C4-2B (cell line): ENCODE measurements around the gene RYR3.
"Not testable (repeated sequence)": the region's sequence is repeated elsewhere in the genome, so short reads cannot be mapped to it uniquely, and the experiment has no call there.

Experiments used
- H3K27ac ChIP-seq: fragments of 450-650 bp; 2 replicates; pipeline ENCODE4 v1.5.1; 2017
- CTCF ChIP-seq: fragments of 450-650 bp; conservative IDR thresholded peaks from 2 replicates; pipeline ENCODE4 v1.5.1; 2017; ENCODE audit warnings: mild to moderate bottlenecking
- ZFX ChIP-seq: fragments of 450-650 bp; IDR thresholded peaks from 2 replicates; pipeline ENCODE4 v1.6.1; 2017

RYR3 gene

GRCh38 chr15:33561407-33561806 is 250.6 kb downstream of the RYR3 start:
- no peak overlapping the region for H3K27ac ChIP-seq
- TF ChIP-seq ZFX (no peak), CTCF (no peak)

- TF ChIP-seq ZFX (no peak), CTCF (no peak)
- no peak overlapping the region for H3K27ac ChIP-seq
Observed at GRCh38 chr15:33561967-33562366, 251.2 kb downstream of the RYR3 start.

GRCh38 chr15:33565094-33565493 is 254.3 kb downstream of the RYR3 start:
- no peak overlapping the region for H3K27ac ChIP-seq
- TF ChIP-seq ZFX (no peak), CTCF (no peak)

- no peak for TF ChIP-seq CTCF
- no peak for TF ChIP-seq ZFX
Observed at GRCh38 chr15:33567652-33568051, 256.9 kb downstream of the RYR3 start.

GRCh38 chr15:33569036-33569435 is 258.3 kb downstream of the RYR3 start:
- TF ChIP-seq ZFX: no peak
- no peak for TF ChIP-seq CTCF
- H3K27ac ChIP-seq: no peak overlapping the region

More at GRCh38 chr15:33567652-33568051, 256.9 kb downstream of the RYR3 start:
- no peak overlapping the region for H3K27ac ChIP-seq

GRCh38 chr15:33577911-33578310 is 267.1 kb downstream of the RYR3 start:
- not testable (repeated sequence) for H3K27ac ChIP-seq

- no peak overlapping the region for H3K27ac ChIP-seq
- no peak for TF ChIP-seq CTCF
- TF ChIP-seq ZFX: no peak
Observed at GRCh38 chr15:33580526-33580925, 269.8 kb downstream of the RYR3 start.

GRCh38 chr15:33581032-33581431 is 270.3 kb downstream of the RYR3 start:
- no peak overlapping the region for H3K27ac ChIP-seq
- no peak for TF ChIP-seq ZFX
- TF ChIP-seq CTCF: no peak
